Anterior cingulate cortex (tissue), 58 donors: Measurements from ENCODE around the gene TMEM53.
"Not testable (repeated sequence)": the region's sequence is repeated elsewhere in the genome, so short reads cannot be mapped to it uniquely, and the experiment has no call there.

Source experiments
- DNase-seq, 58 donors: peaks; one replicate each; lab custom pipeline; 2025; lab: John Stamatoyannopoulos, UW

The TMEM53 gene

DNA sequence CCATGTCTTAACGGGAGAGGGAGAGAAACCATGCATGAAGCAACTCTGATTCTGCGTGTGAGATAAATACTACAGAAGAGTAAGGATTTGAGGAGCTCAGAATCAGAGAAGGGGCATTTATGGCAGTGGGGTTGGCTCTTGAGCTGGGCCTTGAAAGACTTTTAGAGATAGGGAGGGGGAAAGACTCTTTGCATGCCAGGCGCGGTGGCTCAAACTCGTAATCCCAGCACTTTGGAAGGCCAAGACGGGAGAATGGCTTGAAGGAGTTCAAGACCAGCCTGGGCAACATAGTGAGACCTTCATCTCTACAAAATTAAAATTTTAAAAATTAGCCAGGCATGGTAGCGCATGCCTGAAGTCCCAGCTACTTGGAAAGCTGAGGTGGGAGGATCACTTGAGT is 905 bp upstream of the TMEM53 start:
- DNase-seq, result no peak

- DNase-seq, result peak in 1 of 58 donors; percentile 63
Observed at GRCh38 chr1:44673675-44674112, 587 bp downstream of the TMEM53 start.

GRCh38 chr1:44672961-44673674 is 1.2 kb downstream of the TMEM53 start:
- no peak for DNase-seq

GRCh38 chr1:44672254-44672955 is 1.9 kb downstream of the TMEM53 start:
- DNase-seq, result peak in 9 of 58 donors; percentile 5 to 56 (median 31)

DNA sequence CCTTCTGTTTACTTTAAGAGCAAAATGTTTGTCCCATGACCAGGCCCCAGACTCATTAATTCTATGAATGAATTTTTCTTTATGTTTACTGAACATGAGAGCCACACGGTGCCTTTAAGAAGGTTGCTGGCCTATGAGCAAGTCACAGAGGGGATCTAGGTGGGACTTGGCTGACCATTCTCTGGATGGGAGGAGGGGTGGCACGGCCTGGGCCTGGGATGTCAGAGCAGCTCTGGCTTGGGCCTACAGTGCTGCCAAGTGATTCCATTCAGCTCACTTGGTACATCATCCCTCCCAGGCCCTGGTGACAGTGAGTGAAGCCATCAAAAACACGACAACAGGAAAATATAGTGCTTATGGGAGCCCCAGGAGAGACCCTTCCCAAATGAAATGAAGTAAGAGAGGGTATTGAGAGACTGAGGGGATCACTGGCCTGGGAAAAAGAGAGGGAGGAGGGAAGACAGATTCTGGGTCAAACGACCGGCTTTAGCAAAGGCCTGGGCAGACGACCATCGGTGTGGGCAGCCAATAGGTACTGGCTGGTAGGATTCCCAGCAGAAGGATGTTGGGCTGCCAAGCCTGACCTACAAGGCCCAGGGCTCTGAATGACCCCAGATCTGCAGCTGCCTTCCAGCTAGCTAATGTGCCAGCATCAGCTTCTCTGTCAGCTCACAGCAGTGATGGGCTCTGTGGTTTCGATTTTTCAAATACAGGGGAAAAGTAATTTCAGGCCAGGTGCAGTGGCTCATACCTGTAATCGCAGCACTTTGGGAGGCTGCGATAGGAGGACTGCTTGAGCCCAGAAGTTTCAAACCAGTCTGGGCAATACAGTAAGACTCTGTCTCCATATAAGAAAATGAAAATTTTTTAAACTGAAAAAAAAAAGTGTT is 3.3 kb downstream of the TMEM53 start:
- DNase-seq, result peak in 12 of 58 donors; percentile 15 to 55 (median 21)

GRCh38 chr1:44666719-44667118 is 7.6 kb downstream of the TMEM53 start:
- DNase-seq, result not testable (repeated sequence)

DNA sequence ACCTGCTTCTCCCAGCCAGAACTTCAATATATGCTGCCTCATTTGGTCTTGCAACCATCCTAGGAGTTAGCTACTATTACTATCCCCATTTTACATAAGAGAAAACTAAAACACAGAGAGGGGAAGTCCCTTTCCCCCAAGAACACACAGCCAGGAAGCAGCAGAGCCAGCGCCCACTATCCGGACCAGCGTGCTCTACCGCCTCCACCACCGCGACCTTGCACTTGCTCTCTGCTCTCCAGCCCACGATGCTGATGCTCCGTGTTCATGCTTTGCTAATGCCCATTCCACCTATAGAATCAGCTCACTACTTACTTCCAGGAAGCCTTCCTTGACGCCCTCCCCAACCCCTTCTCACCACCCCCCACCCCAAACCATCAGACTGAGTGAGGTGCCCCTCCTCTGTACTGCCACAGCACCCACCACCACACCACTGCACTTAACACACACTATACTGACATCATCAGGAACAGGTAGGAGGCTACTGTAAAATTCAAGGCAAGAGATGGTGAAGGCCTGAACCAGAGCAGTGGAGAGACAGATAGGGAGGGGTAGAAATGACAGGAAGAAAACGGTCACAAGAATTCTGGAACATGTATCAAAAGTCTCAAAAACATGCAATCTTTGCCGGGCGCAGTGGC is 9.4 kb downstream of the TMEM53 start:
- no peak for DNase-seq

DNA sequence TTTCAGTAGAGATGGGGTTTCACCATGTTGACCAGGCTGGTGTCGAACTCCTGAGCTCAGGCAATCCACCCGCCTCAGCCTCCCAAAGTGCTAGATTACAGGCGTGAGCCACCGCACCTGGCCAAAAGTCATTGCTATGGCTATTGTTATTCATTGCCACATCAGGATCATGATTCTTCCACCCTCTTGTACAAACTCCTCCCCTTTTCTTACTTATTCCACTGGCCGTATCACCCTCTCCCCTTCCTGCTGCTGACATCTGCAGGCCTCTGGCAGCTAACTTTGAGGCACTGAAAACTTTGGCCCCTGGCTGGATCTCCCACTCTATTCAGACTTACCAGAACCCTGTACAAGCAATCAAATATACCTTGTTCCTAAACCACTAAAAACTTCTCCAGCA is 10.9 kb downstream of the TMEM53 start:
- no peak for DNase-seq

DNA sequence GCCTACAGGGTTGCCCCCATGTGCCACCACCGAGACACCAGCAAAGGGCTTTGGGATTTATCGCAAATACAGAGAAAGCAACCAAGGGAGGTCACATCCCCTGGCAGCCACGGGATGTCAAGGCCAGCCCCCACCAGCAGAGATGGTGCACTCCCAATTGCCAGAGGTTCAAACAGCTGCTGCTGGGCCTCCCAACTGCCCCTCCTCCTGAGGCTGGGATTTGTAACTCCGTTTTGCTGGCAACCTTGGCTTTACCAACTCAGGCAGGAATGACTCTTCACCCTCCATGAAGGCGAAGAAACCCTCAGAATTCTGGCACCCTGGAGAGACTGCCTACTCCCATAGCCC is 11.6 kb downstream of the TMEM53 start:
- no peak for DNase-seq

- no peak for DNase-seq
Observed at GRCh38 chr1:44661781-44662682, 12.2 kb downstream of the TMEM53 start.

DNA sequence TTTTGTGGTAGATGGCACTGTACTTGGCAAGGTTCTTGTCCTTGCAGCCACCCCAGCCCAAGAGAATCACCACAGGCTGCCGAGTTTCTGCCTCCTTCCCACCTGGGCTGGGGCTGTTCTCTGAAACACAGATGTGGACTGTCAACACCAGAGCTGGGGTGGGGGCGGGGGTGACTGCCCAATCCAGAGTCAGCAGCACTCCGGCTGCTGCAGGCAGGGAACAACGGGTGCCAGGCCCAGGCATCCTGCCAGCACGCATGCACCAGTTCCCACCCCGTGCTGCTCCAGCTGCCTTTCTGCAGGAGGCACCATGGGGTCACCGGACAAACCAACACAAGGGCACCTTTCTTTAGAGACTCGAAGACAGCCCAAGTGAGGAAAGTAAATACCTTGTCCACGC is 14.1 kb downstream of the TMEM53 start:
- peak in 54 of 58 donors; percentile 34 to 95 (median 78) for DNase-seq

DNA sequence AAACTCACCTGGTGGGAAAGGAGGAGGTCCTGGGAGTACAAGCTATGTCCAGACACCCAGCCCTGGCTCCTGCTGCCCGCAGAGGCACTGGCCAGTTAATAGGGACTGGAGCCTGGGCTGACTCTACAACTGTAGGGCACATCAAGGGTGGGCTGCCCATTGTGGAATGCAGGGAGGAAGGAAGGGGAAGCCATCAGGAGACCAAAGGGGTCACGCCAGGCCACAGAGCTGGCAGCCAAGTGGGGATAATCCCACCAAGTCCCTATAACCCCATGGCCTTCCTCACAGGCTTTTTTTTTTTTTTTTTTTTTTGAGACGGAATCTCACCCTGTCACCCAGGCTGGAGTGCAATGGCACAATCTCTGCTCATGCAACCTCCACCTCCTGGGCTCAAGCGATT is 14.7 kb downstream of the TMEM53 start:
- no peak for DNase-seq

DNA sequence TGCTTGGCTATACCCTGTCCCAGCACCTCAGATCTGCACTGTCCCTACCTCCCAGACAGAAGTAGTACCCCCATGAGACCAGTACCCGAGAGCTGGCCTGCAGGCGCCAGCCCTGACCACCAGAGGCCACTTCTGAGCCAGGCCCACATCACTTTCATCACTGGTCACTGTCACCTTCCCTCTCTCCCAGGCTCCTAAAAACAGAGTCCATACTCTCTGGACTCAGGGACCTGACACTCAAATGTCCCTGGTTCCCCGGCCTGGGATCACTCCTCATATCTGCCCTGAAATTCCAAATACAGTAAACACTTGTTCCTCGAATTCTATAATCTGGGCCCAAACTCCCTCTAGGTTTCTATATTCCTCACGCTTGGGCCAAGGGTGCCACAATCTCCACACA is 18.7 kb downstream of the TMEM53 start:
- DNase-seq, result peak in 7 of 58 donors; percentile 9 to 27 (median 12)

DNA sequence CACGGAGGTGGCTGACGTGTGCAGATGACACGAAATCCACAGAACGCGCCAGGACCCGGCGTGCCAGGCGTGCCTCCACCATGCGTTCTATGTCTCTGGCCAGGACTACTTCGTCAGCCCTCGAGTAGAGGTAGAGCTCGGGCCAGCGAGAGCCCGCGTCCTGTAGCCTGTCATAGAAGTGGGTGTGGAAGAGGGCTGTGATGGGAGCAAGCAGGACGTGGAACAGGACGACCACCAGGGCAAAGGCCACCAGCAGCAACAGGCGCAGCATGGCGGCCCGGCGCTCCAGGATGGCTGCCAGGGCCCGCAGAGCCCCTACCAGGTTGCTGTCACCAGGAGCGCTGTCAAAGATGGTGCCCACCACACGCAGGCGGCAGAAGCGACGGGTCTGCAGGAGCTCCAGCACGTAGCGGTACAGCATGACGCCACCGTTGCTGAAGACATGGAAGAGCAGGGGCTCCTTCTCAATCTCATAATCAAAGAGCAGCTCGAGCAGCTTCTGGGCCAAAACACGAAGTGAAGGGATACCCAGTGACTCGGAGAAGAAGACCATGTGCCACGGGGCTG is 19.6 kb downstream of the TMEM53 start:
- no peak for DNase-seq

- DNase-seq, result no peak
Observed at GRCh38 chr1:44653107-44653964, 20.9 kb downstream of the TMEM53 start.

DNA sequence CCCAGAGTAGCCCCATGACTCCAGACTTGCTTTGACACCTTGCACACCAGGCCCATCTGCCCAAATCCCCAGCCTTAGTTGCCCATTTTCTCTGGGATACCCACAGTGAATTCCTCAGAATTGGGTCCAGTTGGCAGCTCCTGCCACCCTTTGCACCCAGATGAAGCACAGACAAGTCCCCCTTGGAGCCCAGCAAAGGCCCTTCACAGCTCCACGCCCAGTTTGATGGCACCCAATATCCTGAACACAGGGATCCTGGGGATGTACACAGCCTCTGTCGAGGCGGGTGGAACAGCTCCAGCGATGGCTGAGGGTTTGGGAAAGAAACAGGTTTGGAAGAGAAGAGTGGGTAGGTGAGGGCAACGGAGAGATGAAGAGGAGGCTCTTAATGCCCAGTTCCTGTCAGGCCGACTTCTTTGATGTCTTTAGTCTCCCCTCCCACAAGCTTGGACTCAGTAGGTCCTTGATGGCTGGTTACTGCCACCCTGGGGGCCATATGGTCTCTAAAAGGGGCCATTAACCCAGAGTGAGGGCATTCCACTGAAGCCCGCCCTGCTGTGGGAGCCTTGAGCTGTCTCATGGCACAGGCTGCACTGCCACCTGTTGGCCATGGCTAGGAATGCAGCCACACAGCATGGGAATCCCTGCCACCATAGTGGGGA is 21.7 kb downstream of the TMEM53 start:
- peak in 56 of 58 donors; percentile 13 to 91 (median 72) for DNase-seq

- DNase-seq, result no peak
Observed at GRCh38 chr1:44651069-44651468, 23.2 kb downstream of the TMEM53 start.
